Right lobe of liver (tissue), 6 donors: ENCODE data around the gene CEACAM6. TPM values are rescaled to one million over a fixed set of nuclear protein-coding genes. Genes with fewer than 3 reads are reported as not detected.
A peak's percentile ranks its signal among the peaks of the same experiment; 100 is the strongest.
"Not testable (repeated sequence)": the region's sequence is repeated elsewhere in the genome, so short reads cannot be mapped to it uniquely, and the experiment has no call there.

Experiments
- ATAC-seq, 4 donors: fragments of 200-7000 bp; cut with Tn5 transposase; one replicate each; pipeline ENCODE4 v1.9.1; 2020; ENCODE audit warnings: mild to moderate bottlenecking in 4 of 4, moderate library complexity in 4 of 4
- DNase-seq, 3 donors: peaks; one replicate each; pipeline ENCODE4 v3.0.0-alpha.2; 2020
- H3K27ac ChIP-seq, 3 donors: fragments of 200-600 bp; one replicate each; pipeline ENCODE4 v1.8.0; 2022
- H3K27me3 ChIP-seq, 2 donors: fragments of 200-600 bp; one replicate each; pipeline ENCODE4 v1.8.0; 2022
- H3K36me3 ChIP-seq, 4 donors: fragments of 200-600 bp; sonication (generic) in 1 of 4; one replicate each; pipeline versions ENCODE4 v1.5.1 to v1.8.0; 2017 to 2022; ENCODE audit warnings: control low read depth in 1 of 4
- H3K4me1 ChIP-seq, 4 donors: fragments of 200-600 bp; sonication (generic) in 1 of 4; one replicate each; pipeline versions ENCODE4 v1.5.1 to v1.8.0; 2017 to 2022; ENCODE audit warnings: control low read depth in 1 of 4
- H3K4me3 ChIP-seq, 3 donors: fragments of 200-600 bp; one replicate each; pipeline ENCODE4 v1.8.0; 2022
- H3K9me3 ChIP-seq, 4 donors: fragments of 200-600 bp; sonication (generic) in 1 of 4; one replicate each; pipeline versions ENCODE4 v1.5.1 to v1.8.0; 2017 to 2022; ENCODE audit warnings: control low read depth in 1 of 4
- POLR2A ChIP-seq: fragments of 450-650 bp; IDR thresholded peaks from one replicate; pipeline ENCODE4 v1.6.1; 2017; ENCODE audit warnings: antibody characterized with exemption, mild to moderate bottlenecking
- WGBS: methylation state at CpG from one replicate; pipeline ENCODE4 v1.1.6; 2018; ENCODE audit warnings: low coverage, low lambda C conversion rate; ENCODE audit not compliant: insufficient coverage; ENCODE audit errors: missing lambda C conversion rate; 5-methylcytosine and 5-hydroxymethylcytosine counted together
- intact Hi-C, 2 donors: fragments of 100-400 bp; cut with DNase I; formaldehyde crosslinking; loops; one replicate each; pipeline versions ENCODE4 v1.11.2 to v1.14.1; 2022
- total RNA-seq, 6 experiments: library from RNA; depleted of rRNA in 2 of 6; stranded (reverse); fragments of >200 nt in 2 of 6; fragmentation: NEBNext Ultra II Directional in 3 of 6; extraction: Animal tissue kit (Norgen Biotek cat#: 25700) in 3 of 6; gene quantifications; one replicate each; pipeline versions ENCODE4 v1.1.0 to v1.2.4, GENCODE V29; 2016 to 2023
- TF ChIP-seq, protein P1 (sequence below), 4 donors: fragments of 200-600 bp in 3 of 4; fragments of 450-650 bp in 1 of 4; IDR thresholded peaks; one replicate each; pipeline versions ENCODE4 v1.5.1 to v1.8.0; 2016 to 2022; ENCODE audit warnings: antibody characterized with exemption in 4 of 4, mild to moderate bottlenecking in 2 of 4
- donor health status: DM: no; HTN: yes; CAD: no.
- donor health status: DM: no; HTN: no; CAD: no.
- donor health status: DM: no; HTN: no; CAD: no.
- donor health status: DM: no; HTN: yes; CAD: no.
- donor health status: DM: no; HTN: yes; CAD: no.

CEACAM6 gene
- total RNA-seq, 6 experiments from 2014 or later = 0.18 to 0.44 (median 0.23) TPM; not detected in 2

DNA sequence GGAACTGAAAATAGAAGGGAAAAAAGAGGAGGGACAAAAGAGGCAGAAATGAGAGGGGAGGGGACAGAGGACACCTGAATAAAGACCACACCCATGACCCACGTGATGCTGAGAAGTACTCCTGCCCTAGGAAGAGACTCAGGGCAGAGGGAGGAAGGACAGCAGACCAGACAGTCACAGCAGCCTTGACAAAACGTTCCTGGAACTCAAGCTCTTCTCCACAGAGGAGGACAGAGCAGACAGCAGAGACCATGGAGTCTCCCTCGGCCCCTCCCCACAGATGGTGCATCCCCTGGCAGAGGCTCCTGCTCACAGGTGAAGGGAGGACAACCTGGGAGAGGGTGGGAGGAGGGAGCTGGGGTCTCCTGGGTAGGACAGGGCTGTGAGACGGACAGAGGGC, 46.8 kb upstream of the CEACAM6 start, which contains the start of gene CEACAM5:
CEACAM5 (plus strand) TSS at position 146 of the 400 bp plus-strand sequence; CDS start at position 252, 106 bp downstream.
- H3K9me3 ChIP-seq = no peaks in the 10 kb centered on the region
- H3K36me3 ChIP-seq = no peaks in the 10 kb centered on the region
- no peak within 1 kb of the TSS for H3K27ac ChIP-seq
- no peaks in the 10 kb centered on the region for H3K4me1 ChIP-seq
- no peaks in the 10 kb centered on the region for H3K27me3 ChIP-seq
- H3K4me3 ChIP-seq = no peak within 1 kb of the TSS
- TF ChIP-seq, protein P1, sequence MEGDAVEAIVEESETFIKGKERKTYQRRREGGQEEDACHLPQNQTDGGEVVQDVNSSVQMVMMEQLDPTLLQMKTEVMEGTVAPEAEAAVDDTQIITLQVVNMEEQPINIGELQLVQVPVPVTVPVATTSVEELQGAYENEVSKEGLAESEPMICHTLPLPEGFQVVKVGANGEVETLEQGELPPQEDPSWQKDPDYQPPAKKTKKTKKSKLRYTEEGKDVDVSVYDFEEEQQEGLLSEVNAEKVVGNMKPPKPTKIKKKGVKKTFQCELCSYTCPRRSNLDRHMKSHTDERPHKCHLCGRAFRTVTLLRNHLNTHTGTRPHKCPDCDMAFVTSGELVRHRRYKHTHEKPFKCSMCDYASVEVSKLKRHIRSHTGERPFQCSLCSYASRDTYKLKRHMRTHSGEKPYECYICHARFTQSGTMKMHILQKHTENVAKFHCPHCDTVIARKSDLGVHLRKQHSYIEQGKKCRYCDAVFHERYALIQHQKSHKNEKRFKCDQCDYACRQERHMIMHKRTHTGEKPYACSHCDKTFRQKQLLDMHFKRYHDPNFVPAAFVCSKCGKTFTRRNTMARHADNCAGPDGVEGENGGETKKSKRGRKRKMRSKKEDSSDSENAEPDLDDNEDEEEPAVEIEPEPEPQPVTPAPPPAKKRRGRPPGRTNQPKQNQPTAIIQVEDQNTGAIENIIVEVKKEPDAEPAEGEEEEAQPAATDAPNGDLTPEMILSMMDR (IDR thresholded peaks at IDR 0.05) = no peak
- no peak for TF ChIP-seq POLR2A
- 20% methylated on average over 4 of the region's 4 CpGs for WGBS
- DNase-seq (peak in 1 of 3 donors; percentile 24), ATAC-seq (no peak)
- intact Hi-C loops = no loop called here

DNA sequence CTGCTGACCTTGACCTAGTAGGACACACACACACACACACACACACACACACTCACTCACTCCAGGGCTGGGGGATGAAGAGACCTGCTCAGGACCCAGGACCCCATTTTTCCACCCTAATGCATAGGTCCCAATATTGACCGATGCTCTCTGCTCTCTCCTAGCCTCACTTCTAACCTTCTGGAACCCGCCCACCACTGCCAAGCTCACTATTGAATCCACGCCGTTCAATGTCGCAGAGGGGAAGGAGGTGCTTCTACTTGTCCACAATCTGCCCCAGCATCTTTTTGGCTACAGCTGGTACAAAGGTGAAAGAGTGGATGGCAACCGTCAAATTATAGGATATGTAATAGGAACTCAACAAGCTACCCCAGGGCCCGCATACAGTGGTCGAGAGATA, 45.8 kb upstream of the CEACAM6 start:
- intact Hi-C loops, H3K27me3 ChIP-seq, H3K4me3 ChIP-seq, ATAC-seq, DNase-seq, H3K27ac ChIP-seq, H3K36me3 ChIP-seq, H3K4me1 ChIP-seq, H3K9me3 ChIP-seq: not testable (repeated sequence)
- 65% methylated on average over 5 of the region's 8 CpGs for WGBS

DNA sequence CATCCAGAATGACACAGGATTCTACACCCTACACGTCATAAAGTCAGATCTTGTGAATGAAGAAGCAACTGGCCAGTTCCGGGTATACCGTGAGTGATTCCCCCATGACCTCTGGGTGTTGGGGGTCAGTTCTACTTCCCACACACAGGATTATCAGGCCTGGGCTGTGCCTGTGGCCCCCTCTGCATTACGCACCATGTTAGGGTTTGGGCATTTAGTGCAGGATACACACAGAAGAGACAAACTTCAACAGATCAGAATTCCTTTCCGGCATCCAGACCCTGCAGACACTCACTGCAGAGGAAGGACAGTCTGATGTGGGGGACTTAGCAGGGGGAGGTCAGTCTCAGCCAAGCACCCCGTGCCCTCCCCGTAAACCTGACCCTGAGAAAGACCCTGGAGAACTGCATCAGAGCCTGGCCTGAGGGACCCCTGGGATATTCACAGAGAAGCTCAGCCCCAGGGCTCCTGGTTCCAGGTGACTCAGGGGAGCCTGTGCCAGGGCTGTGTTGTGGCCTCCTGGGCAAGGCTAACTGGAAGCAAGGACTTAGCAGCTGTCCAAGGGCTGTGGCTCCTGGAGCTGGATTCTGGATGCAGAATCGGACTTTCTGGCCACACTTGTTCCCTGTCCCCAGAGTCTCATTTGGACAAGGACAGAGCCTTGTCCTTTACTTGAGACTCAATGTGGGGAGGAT, 45.2 kb upstream of the CEACAM6 start:
- Histone ChIP-seq H3K4me1 (no peaks in the 10 kb centered on the region), H3K27ac (no peak overlapping the region), H3K36me3 (no peaks in the 10 kb centered on the region), H3K27me3 (no peaks in the 10 kb centered on the region), H3K9me3 (no peaks in the 10 kb centered on the region), H3K4me3 (no peak overlapping the region)
- no peak for TF ChIP-seq POLR2A
- TF ChIP-seq, protein P1 (IDR thresholded peaks at IDR 0.05) = no peak
- DNase-seq = peak in 1 of 3 donors; percentile 26
- intact Hi-C loops = no loop called here
- WGBS = 76% methylated on average over 5 of the region's 8 CpGs
- no peak for ATAC-seq

DNA sequence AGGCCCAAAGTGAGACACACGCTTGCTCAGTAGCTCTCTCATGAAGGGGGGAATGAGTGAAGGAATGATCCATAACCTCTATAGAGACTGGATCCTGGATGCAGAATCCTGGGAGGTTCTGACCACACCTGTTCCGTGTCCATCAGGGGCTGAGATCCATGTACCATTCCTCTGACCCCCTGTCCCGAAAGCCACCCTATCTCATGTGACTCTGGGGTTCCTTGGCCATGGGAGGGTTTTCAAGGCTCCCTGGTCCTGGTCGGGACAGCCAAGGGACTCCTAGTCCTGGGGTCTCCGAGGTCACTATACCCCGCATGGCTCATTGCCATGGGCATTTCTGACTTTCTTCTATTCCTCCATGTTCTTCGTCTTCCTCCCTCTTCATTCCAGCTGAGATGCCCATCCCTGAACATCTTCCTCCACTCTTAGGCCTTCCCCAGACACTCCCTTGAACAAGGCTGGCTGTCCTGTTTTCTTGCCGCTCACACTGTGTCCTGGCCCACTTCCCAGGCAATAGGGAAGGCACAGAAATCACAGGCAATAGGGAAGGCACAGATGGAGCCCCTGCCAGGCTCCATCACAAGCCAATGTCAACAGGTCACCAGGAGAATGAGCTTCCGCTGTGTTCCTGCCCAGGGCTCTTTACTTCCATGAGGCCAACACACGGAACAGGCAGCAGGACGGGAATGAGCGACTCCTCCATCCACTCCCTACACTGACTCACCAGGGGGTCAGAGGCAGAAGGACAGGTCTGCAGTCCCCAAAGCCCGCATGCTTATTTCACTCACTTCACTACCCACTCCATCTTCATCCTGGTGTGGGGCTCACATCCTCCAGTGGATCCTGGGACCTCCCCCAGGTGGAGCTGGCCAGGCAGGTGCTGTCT, 43.7 kb upstream of the CEACAM6 start:
- 53% methylated on average over 4 of the region's 13 CpGs for WGBS
- ATAC-seq (no peak), DNase-seq (no peak)
- no peak overlapping the region for H3K27ac ChIP-seq
- H3K4me1 ChIP-seq = no peaks in the 10 kb centered on the region
- TF ChIP-seq, protein P1 (IDR thresholded peaks at IDR 0.05) = no peak
- no peak for TF ChIP-seq POLR2A
- intact Hi-C loops = no loop called here
- no peaks in the 10 kb centered on the region for H3K27me3 ChIP-seq
- no peaks in the 10 kb centered on the region for H3K9me3 ChIP-seq
- no peaks in the 10 kb centered on the region for H3K36me3 ChIP-seq
- no peak overlapping the region for H3K4me3 ChIP-seq

DNA sequence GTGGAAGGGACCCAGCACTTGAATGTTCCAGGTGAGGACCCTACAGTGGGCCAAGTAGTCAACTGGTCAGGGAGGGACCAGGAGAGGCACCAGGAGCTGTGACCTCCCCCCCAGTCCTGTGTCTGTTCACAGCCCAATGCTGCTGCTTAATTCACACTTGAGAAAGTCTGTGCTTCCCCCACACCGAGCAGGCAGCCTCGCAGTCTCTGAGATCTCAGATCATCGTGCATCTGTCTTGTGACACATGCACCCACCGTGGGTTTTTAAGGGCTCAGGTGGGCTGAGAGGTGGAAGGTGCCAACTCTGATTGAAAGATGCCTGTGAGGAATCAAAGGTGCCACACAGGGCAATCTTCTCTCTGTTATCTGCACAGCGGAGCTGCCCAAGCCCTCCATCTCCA, 40.7 kb upstream of the CEACAM6 start:
- Histone ChIP-seq H3K27ac (no peak overlapping the region), H3K36me3 (no peaks in the 10 kb centered on the region), H3K27me3 (no peaks in the 10 kb centered on the region), H3K4me3 (no peak overlapping the region), H3K9me3 (no peaks in the 10 kb centered on the region), H3K4me1 (no peaks in the 10 kb centered on the region)
- no CpG with 5 or more reads among the region's 5 CpGs for WGBS
- ATAC-seq (no peak), DNase-seq (no peak)
- TF ChIP-seq, protein P1 (IDR thresholded peaks at IDR 0.05) = no peak
- no peak for TF ChIP-seq POLR2A
- intact Hi-C loops = no loop called here
